ENCODE results near the gene ALKBH8.
A peak's percentile ranks its signal among the peaks of the same experiment; 100 is the strongest.

The ALKBH8 gene

GRCh38 chr11:107494055-107494454, 71.5 kb downstream of the ALKBH8 start:
- no peak for ATAC-seq
- TF ChIP-seq ZNF70 (CRISPR knock-in tag; IDR thresholded peaks at IDR 0.05) (no peak), BACH2 (CRISPR knock-in tag; IDR thresholded peaks at IDR 0.05; ENCODE audit: borderline replicate concordance) (no peak), RARB (CRISPR knock-in tag; IDR thresholded peaks at IDR 0.05) (no peak), ESRRG (CRISPR knock-in tag; IDR thresholded peaks at IDR 0.05) (no peak), SNAI2 (CRISPR knock-in tag; IDR thresholded peaks at IDR 0.05) (no peak), ZNF8 (CRISPR knock-in tag; IDR thresholded peaks at IDR 0.05) (no peak), ZNF565 (CRISPR knock-in tag; conservative IDR thresholded peaks at IDR 0.05; ENCODE audit: low read depth) (no peak), ARNTL (CRISPR knock-in tag; IDR thresholded peaks at IDR 0.05; ENCODE audit: borderline replicate concordance, low read depth) (no peak), CSDC2 (CRISPR knock-in tag; IDR thresholded peaks at IDR 0.05) (no peak), TSHZ2 (CRISPR knock-in tag; IDR thresholded peaks at IDR 0.05) (no peak), ISL1 (CRISPR knock-in tag; IDR thresholded peaks at IDR 0.05) (no peak), OSR1 (CRISPR knock-in tag; IDR thresholded peaks at IDR 0.05) (no peak), PATZ1 (CRISPR knock-in tag; IDR thresholded peaks at IDR 0.05; ENCODE audit: borderline replicate concordance) (no peak), TCF4 (CRISPR knock-in tag; IDR thresholded peaks at IDR 0.05; ENCODE audit: borderline replicate concordance) (no peak), ZC3H10 (CRISPR knock-in tag; IDR thresholded peaks at IDR 0.05) (no peak), GLIS3 (CRISPR knock-in tag; IDR thresholded peaks at IDR 0.05) (no peak), ZFP30 (CRISPR knock-in tag; IDR thresholded peaks at IDR 0.05) (no peak)

DNA sequence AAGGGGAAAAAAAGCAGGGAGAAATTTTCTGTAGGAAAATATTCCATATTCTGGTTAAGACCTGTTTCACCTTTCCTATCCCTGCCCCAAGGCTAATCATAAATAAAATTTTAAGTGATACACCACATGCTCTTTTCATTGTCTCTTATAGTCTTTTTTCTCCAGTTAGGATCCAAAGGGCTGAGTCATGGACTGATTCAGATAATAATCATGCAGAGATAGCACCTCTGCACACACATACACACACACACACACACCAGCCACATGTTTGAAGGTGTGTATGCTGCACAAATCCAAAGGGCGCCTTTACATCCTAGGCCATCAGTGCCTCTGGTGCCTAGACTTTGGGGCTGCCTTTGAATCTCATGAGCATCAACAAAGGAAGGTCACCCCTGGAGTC, 72.4 kb downstream of the ALKBH8 start:
- peak; percentile 70 for ATAC-seq
- TF ChIP-seq ZNF8 (CRISPR knock-in tag; IDR thresholded peaks at IDR 0.05) (no peak), SNAI2 (CRISPR knock-in tag; IDR thresholded peaks at IDR 0.05) (no peak), PPARA (CRISPR knock-in tag; IDR thresholded peaks at IDR 0.05; ENCODE audit: borderline replicate concordance) (no peak), RARB (CRISPR knock-in tag; IDR thresholded peaks at IDR 0.05) (no peak), ARNTL (CRISPR knock-in tag; IDR thresholded peaks at IDR 0.05; ENCODE audit: borderline replicate concordance, low read depth) (no peak), PATZ1 (CRISPR knock-in tag; IDR thresholded peaks at IDR 0.05; ENCODE audit: borderline replicate concordance) (no peak), ZC3H10 (CRISPR knock-in tag; IDR thresholded peaks at IDR 0.05) (no peak), BACH2 (CRISPR knock-in tag; IDR thresholded peaks at IDR 0.05; ENCODE audit: borderline replicate concordance) (no peak), GLIS3 (CRISPR knock-in tag; IDR thresholded peaks at IDR 0.05) (no peak), ZFP30 (CRISPR knock-in tag; IDR thresholded peaks at IDR 0.05) (no peak), ZNF565 (CRISPR knock-in tag; conservative IDR thresholded peaks at IDR 0.05; ENCODE audit: low read depth) (no peak), ESRRG (CRISPR knock-in tag; IDR thresholded peaks at IDR 0.05) (no peak), ISL1 (CRISPR knock-in tag; IDR thresholded peaks at IDR 0.05) (no peak), ZFP3 (CRISPR knock-in tag; IDR thresholded peaks at IDR 0.05) (no peak), CREB5 (CRISPR knock-in tag; IDR thresholded peaks at IDR 0.05; ENCODE audit: low read depth) (no peak)
- TF ChIP-seq, protein P1, sequence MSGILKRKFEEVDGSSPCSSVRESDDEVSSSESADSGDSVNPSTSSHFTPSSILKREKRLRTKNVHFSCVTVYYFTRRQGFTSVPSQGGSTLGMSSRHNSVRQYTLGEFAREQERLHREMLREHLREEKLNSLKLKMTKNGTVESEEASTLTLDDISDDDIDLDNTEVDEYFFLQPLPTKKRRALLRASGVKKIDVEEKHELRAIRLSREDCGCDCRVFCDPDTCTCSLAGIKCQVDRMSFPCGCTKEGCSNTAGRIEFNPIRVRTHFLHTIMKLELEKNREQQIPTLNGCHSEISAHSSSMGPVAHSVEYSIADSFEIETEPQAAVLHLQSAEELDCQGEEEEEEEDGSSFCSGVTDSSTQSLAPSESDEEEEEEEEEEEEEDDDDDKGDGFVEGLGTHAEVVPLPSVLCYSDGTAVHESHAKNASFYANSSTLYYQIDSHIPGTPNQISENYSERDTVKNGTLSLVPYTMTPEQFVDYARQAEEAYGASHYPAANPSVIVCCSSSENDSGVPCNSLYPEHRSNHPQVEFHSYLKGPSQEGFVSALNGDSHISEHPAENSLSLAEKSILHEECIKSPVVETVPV (CRISPR knock-in tag; IDR thresholded peaks at IDR 0.05): no peak

- ATAC-seq: no peak
- TF ChIP-seq BACH2 (CRISPR knock-in tag; IDR thresholded peaks at IDR 0.05; ENCODE audit: borderline replicate concordance): no peak
- TF ChIP-seq ARNTL (CRISPR knock-in tag; IDR thresholded peaks at IDR 0.05; ENCODE audit: borderline replicate concordance, low read depth): no peak
- TF ChIP-seq RARB (CRISPR knock-in tag; IDR thresholded peaks at IDR 0.05): no peak
- no peak for TF ChIP-seq TCF4 (CRISPR knock-in tag; IDR thresholded peaks at IDR 0.05; ENCODE audit: borderline replicate concordance)
- TF ChIP-seq TOX (CRISPR knock-in tag; IDR thresholded peaks at IDR 0.05; ENCODE audit: borderline replicate concordance): no peak
- no peak for TF ChIP-seq ZNF70 (CRISPR knock-in tag; IDR thresholded peaks at IDR 0.05)
These were observed 74.7 kb downstream of the ALKBH8 start for GRCh38 chr11:107490836-107491235.
